Adrenal gland (tissue), 5 donors: Measurements from ENCODE around the gene KAT8.

ENCODE experiments used
- POLR2A ChIP-seq, 2 donors: fragments of 450-650 bp; IDR thresholded peaks; one replicate each; pipeline ENCODE4 v1.6.1; 2017; ENCODE audit warnings: antibody characterized with exemption in 2 of 2, mild to moderate bottlenecking in 2 of 2, moderate library complexity in 1 of 2
- TF ChIP-seq, protein P1 (sequence below), 6 experiments: fragments of 450-650 bp in 4 of 6; fragments of 200-600 bp in 2 of 6; sonication (generic) in 1 of 6; IDR thresholded peaks; 1 replicate in 5 of 6; 2 replicates in 1 of 6; pipeline versions ENCODE4 v1.5.1 to v1.8.0; 2016 to 2021; ENCODE audit warnings: antibody characterized with exemption in 6 of 6, mild to moderate bottlenecking in 2 of 6, moderate library complexity in 1 of 6
- donor health status: DM: no; HTN: no; CAD: no.

DNA sequence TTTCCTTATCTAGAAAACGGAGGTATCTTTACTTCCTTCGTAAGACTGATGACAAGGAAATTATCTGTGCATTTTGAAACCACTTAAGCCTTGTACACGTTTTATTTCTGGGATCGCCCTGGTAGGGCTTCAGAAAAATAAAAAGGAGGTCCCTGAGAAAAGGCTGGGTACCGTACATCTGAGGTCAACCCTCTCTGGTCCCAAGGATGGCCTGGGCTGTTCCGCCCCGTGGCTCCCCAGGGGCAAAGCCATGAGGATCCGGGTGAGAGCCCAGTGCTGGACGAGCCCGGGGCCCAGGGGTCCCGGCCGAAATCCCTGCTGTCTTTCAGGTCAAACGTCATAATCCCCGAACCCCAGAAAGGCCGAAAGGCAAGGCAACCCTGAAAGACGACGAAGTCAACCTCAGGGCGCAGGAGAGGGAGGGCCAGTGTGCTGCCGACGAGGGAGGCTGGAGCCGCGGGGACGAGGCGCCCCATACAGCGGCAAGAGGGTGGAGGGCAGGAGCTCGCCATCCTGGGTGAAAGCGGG, 61.8 kb downstream of the KAT8 start:
- TF ChIP-seq, protein P1, sequence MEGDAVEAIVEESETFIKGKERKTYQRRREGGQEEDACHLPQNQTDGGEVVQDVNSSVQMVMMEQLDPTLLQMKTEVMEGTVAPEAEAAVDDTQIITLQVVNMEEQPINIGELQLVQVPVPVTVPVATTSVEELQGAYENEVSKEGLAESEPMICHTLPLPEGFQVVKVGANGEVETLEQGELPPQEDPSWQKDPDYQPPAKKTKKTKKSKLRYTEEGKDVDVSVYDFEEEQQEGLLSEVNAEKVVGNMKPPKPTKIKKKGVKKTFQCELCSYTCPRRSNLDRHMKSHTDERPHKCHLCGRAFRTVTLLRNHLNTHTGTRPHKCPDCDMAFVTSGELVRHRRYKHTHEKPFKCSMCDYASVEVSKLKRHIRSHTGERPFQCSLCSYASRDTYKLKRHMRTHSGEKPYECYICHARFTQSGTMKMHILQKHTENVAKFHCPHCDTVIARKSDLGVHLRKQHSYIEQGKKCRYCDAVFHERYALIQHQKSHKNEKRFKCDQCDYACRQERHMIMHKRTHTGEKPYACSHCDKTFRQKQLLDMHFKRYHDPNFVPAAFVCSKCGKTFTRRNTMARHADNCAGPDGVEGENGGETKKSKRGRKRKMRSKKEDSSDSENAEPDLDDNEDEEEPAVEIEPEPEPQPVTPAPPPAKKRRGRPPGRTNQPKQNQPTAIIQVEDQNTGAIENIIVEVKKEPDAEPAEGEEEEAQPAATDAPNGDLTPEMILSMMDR (IDR thresholded peaks at IDR 0.05): no peak
- TF ChIP-seq POLR2A (IDR thresholded peaks at IDR 0.05): no peak
